ENCODE data around the gene USP11. TPM values are rescaled to one million over a fixed set of nuclear protein-coding genes. Genes with fewer than 3 reads are reported as not detected.

Gene USP11
- total and polyA plus RNA-seq, 2 donors (not counting 1 experiment from before 2014, with no cell fraction given), result 63.4 to 136 TPM

GRCh38 chrX:47228550-47229270 is 4.1 kb upstream of the USP11 start:
- Histone ChIP-seq H3K36me3 (replicated peaks in 1 of 2; ENCODE audit: control extremely low read depth in 1 of 2, control insufficient read depth in 1 of 2, extremely low read depth in 1 of 2, insufficient read depth in 2 of 2, low read length in 1 of 2) (peaks cover 0 to 37% of the 10 kb centered on the region in 2 experiments), H2AFZ (ENCODE audit: insufficient read depth, low read depth, low read length, poor library complexity, severe bottlenecking) (no peak overlapping the region), H3K79me2 (ENCODE audit: control insufficient read depth, insufficient read depth, low read length) (no peaks in the 10 kb centered on the region), H3K27ac (ENCODE audit: low read length in 2 of 2) (no peak overlapping the region), H3K9me3 (ENCODE audit: control extremely low read depth in 1 of 3, control insufficient read depth in 2 of 3, insufficient read depth in 1 of 3, low read length in 2 of 3) (no peaks in the 10 kb centered on the region), H3K27me3 (replicated peaks in 1 of 4; ENCODE audit: control extremely low read depth in 1 of 4, control insufficient read depth in 3 of 4, insufficient read depth in 4 of 4, low read length in 3 of 4) (no peaks in the 10 kb centered on the region), H3K9ac (ENCODE audit: low read length) (no peak overlapping the region), H4K20me1 (ENCODE audit: control insufficient read depth, insufficient read depth, low read length, poor library complexity, severe bottlenecking) (peaks cover 5% of the 10 kb centered on the region), H3K4me1 (ENCODE audit: control insufficient read depth in 2 of 2, insufficient read depth in 2 of 2, low read length in 2 of 2) (peaks cover 0 to 8% of the 10 kb centered on the region in 2 donors), H3K4me2 (replicated peaks; ENCODE audit: low read depth, low read length, poor library complexity, severe bottlenecking) (no peak overlapping the region), H3K4me3 (ENCODE audit: control extremely low read depth in 1 of 5, extremely low read depth in 1 of 5, insufficient read depth in 1 of 5, low read depth in 2 of 5, low read length in 4 of 5) (no peak overlapping the region)
- ChIA-PET CTCF (no interaction called here), POLR2A (no interaction called here)
- ATAC-seq (ENCODE audit: low read depth) (no peak), DNase-seq (no peak)
- intact Hi-C loops (cut with micrococcal nuclease), result no loop called here
- 92% methylated on average over 7 of the region's 12 CpGs for WGBS (ENCODE audit: insufficient coverage)
- H3K9me3 Mint-ChIP-seq (ENCODE audit: insufficient read depth), result no peaks in the 10 kb centered on the region
- H3K4me3 Mint-ChIP-seq, result no peak overlapping the region
- H3K4me1 Mint-ChIP-seq, result peaks cover 5% of the 10 kb centered on the region
- no peak overlapping the region for H3K27ac Mint-ChIP-seq
- TF ChIP-seq EZH2 (IDR thresholded peaks at IDR 0.05; ENCODE audit: borderline replicate concordance, insufficient read depth, low read depth, low read length, poor library complexity, severe bottlenecking), result no peak
- no peak for TF ChIP-seq CTCF (IDR thresholded peaks at IDR 0.05)
- H3K27me3 Mint-ChIP-seq, result no peaks in the 10 kb centered on the region

GRCh38 chrX:47229427-47229826 is 3.4 kb upstream of the USP11 start:
- Histone ChIP-seq H3K4me2 (replicated peaks; ENCODE audit: low read depth, low read length, poor library complexity, severe bottlenecking) (no peak overlapping the region), H3K9ac (ENCODE audit: low read length) (no peak overlapping the region), H3K9me3 (ENCODE audit: control extremely low read depth in 1 of 3, control insufficient read depth in 2 of 3, insufficient read depth in 1 of 3, low read length in 2 of 3) (no peaks in the 10 kb centered on the region), H2AFZ (ENCODE audit: insufficient read depth, low read depth, low read length, poor library complexity, severe bottlenecking) (no peak overlapping the region), H3K27ac (ENCODE audit: low read length in 2 of 2) (no peak overlapping the region), H3K4me1 (ENCODE audit: control insufficient read depth in 2 of 2, insufficient read depth in 2 of 2, low read length in 2 of 2) (peaks cover 0 to 8% of the 10 kb centered on the region in 2 donors), H3K79me2 (ENCODE audit: control insufficient read depth, insufficient read depth, low read length) (peaks cover 7% of the 10 kb centered on the region), H4K20me1 (ENCODE audit: control insufficient read depth, insufficient read depth, low read length, poor library complexity, severe bottlenecking) (no peaks in the 10 kb centered on the region), H3K4me3 (ENCODE audit: control extremely low read depth in 1 of 5, extremely low read depth in 1 of 5, insufficient read depth in 1 of 5, low read depth in 2 of 5, low read length in 4 of 5) (no peak overlapping the region), H3K36me3 (replicated peaks in 1 of 2; ENCODE audit: control extremely low read depth in 1 of 2, control insufficient read depth in 1 of 2, extremely low read depth in 1 of 2, insufficient read depth in 2 of 2, low read length in 1 of 2) (peaks cover 0 to 30% of the 10 kb centered on the region in 2 experiments), H3K27me3 (replicated peaks in 1 of 4; ENCODE audit: control extremely low read depth in 1 of 4, control insufficient read depth in 3 of 4, insufficient read depth in 4 of 4, low read length in 3 of 4) (no peaks in the 10 kb centered on the region)
- no peak for ATAC-seq (ENCODE audit: low read depth)
- Mint-ChIP-seq H3K27me3 (no peaks in the 10 kb centered on the region), H3K4me3 (no peak overlapping the region), H3K27ac (no peak overlapping the region), H3K4me1 (peaks cover 7% of the 10 kb centered on the region), H3K9me3 (ENCODE audit: insufficient read depth) (no peaks in the 10 kb centered on the region)
- DNase-seq, result no peak
- no peak for TF ChIP-seq EZH2 (IDR thresholded peaks at IDR 0.05; ENCODE audit: borderline replicate concordance, insufficient read depth, low read depth, low read length, poor library complexity, severe bottlenecking)
- ChIA-PET POLR2A (no interaction called here), CTCF (no interaction called here)
- no CpG with 5 or more reads among the region's 6 CpGs for WGBS (ENCODE audit: insufficient coverage)
- intact Hi-C loops (cut with micrococcal nuclease), result no loop called here

Measured in B cell (primary cell).